HCT116 (cell line): ENCODE data around the gene TMEM175.

Experiments
- ATF3 ChIP-seq: IDR thresholded peaks from 2 replicates; pipeline ENCODE4 v1.6.1; 2012
- CTCF ChIP-seq, 3 experiments: fragments of 200-600 bp in 1 of 3; sonication (generic) in 1 of 3; IDR thresholded peaks in 2 of 3; conservative IDR thresholded peaks in 1 of 3; 2 replicates each; pipeline ENCODE4 v1.5.1; 2012 to 2017; ENCODE audit warnings: low read depth in 2 of 3, low read length in 2 of 3, antibody characterized with exemption in 1 of 3, borderline replicate concordance in 1 of 3, control low read depth in 1 of 3, mild to moderate bottlenecking in 1 of 3, mixed read lengths in 1 of 3, mixed run types in 1 of 3, moderate library complexity in 1 of 3; ENCODE audit not compliant: insufficient read depth in 1 of 3
- EZH2 ChIP-seq: fragments of 200-600 bp; sonication (generic); IDR thresholded peaks from 2 replicates; pipeline ENCODE4 v1.6.1; 2017; ENCODE audit warnings: antibody characterized with exemption, mixed run types
- EZH2phosphoT487 ChIP-seq: fragments of 200-600 bp; IDR thresholded peaks from 2 replicates; pipeline ENCODE4 v1.6.1; 2018; ENCODE audit warnings: antibody characterized with exemption, borderline replicate concordance
- JUND ChIP-seq: IDR thresholded peaks from 2 replicates; pipeline ENCODE4 v1.6.1; 2012
- MAX ChIP-seq: IDR thresholded peaks from 2 replicates; pipeline ENCODE4 v1.6.1; 2012
- POLR2A ChIP-seq: IDR thresholded peaks from 2 replicates; pipeline ENCODE4 v1.7.0; 2011; ENCODE audit warnings: borderline replicate concordance; ENCODE audit not compliant: insufficient read depth, insufficient read length; ENCODE audit errors: extremely low read depth
- TCF7L2 ChIP-seq: IDR thresholded peaks from 2 replicates; pipeline ENCODE4 v1.7.0; 2011; ENCODE audit warnings: borderline replicate concordance, inconsistent platforms; ENCODE audit not compliant: insufficient read depth, insufficient read length; ENCODE audit errors: extremely low read depth
- ZFX ChIP-seq: fragments of 450-650 bp; IDR thresholded peaks from 2 replicates; pipeline ENCODE4 v1.6.1; 2017
- ZNF274 ChIP-seq: fragments of 200-500 bp; sonication (Bioruptor generic); IDR thresholded peaks from 2 replicates; pipeline ENCODE4 v1.6.1; 2014; ENCODE audit warnings: mild to moderate bottlenecking, low read depth, low read length, inconsistent platforms

GRCh38 chr4:955161-955921, 23.1 kb downstream of the TMEM175 start:
- TF ChIP-seq JUND = no peak
- no peak for TF ChIP-seq TCF7L2
- TF ChIP-seq POLR2A = no peak
- no peak for TF ChIP-seq CTCF (IDR thresholded peaks at IDR 0.05 in 2 of 3, conservative IDR thresholded peaks at IDR 0.05 in 1 of 3; ENCODE audit: borderline replicate concordance in 1 of 3, insufficient read depth in 1 of 3, low read depth in 2 of 3, low read length in 2 of 3)
- no peak for TF ChIP-seq EZH2
- TF ChIP-seq EZH2phosphoT487 = no peak
- no peak for TF ChIP-seq MAX
- no peak for TF ChIP-seq ATF3
- TF ChIP-seq ZFX = no peak
- no peak for TF ChIP-seq ZNF274
